IPS-15b (cell line): ENCODE measurements around the gene UBTF.

Experiments used
- H3K27me3 ChIP-seq: one replicate; pipeline ENCODE4 v1.6.1; 2013; ENCODE audit warnings: low read length; ENCODE audit not compliant: control insufficient read depth, insufficient read depth
- H3K36me3 ChIP-seq: one replicate; pipeline ENCODE4 v1.6.1; 2013; ENCODE audit warnings: low read length; ENCODE audit not compliant: control insufficient read depth, insufficient read depth
- H3K4me1 ChIP-seq: one replicate; pipeline ENCODE4 v1.6.1; 2013; ENCODE audit warnings: mild to moderate bottlenecking, low read length; ENCODE audit not compliant: control insufficient read depth, insufficient read depth
- H3K4me3 ChIP-seq: one replicate; pipeline ENCODE4 v1.5.1; 2013; ENCODE audit warnings: low read depth, low read length
- H3K9ac ChIP-seq: one replicate; pipeline ENCODE4 v1.6.1; 2013; ENCODE audit warnings: low read depth, mild to moderate bottlenecking, low read length
- H3K9me3 ChIP-seq: one replicate; pipeline ENCODE4 v1.6.1; 2013; ENCODE audit warnings: mild to moderate bottlenecking, low read length; ENCODE audit not compliant: control insufficient read depth, insufficient read depth

The UBTF gene, protein sequence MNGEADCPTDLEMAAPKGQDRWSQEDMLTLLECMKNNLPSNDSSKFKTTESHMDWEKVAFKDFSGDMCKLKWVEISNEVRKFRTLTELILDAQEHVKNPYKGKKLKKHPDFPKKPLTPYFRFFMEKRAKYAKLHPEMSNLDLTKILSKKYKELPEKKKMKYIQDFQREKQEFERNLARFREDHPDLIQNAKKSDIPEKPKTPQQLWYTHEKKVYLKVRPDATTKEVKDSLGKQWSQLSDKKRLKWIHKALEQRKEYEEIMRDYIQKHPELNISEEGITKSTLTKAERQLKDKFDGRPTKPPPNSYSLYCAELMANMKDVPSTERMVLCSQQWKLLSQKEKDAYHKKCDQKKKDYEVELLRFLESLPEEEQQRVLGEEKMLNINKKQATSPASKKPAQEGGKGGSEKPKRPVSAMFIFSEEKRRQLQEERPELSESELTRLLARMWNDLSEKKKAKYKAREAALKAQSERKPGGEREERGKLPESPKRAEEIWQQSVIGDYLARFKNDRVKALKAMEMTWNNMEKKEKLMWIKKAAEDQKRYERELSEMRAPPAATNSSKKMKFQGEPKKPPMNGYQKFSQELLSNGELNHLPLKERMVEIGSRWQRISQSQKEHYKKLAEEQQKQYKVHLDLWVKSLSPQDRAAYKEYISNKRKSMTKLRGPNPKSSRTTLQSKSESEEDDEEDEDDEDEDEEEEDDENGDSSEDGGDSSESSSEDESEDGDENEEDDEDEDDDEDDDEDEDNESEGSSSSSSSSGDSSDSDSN

DNA sequence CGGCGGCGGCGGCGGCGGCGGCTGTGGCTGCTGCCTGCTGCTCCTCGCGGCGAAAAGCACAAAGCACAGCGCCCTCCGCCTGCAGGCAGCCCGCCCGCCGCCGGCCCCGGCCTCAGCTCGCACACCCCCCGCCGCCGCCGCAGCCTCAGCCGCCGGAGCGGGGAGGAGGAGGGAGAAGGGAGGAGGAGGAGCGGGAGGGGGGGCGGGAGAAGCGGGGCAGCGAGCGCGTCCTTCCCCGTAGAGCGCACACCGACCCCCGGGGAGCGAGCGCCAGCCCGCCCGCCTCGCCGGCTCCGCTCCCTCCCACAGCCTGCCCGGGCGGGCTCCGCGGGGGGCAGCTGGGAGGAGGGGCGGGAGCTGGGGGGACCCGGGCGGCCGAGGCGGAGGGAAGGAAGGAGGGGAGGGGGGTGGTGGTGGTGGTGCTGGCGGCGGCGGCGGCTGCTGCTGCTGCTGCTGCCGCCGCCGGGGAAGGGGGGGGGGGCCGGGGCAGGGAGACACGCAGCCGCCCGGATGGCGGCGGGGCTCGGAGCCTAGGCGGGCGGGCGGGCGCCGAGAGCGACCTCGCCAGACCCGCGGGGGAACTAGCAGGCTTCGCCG, at the start of gene UBTF:
Gene UBTF (minus strand): TSS at position 60 of the 597 bp plus-strand sequence. CDS start 1,446 bp downstream, outside the sequence.
- Histone ChIP-seq H3K4me1 (peaks cover 6% of the 10 kb centered on the region), H3K36me3 (peaks cover 20% of the 10 kb centered on the region), H3K9ac (peak within 1 kb of the TSS; percentile 79), H3K27me3 (no peaks in the 10 kb centered on the region), H3K4me3 (peak within 1 kb of the TSS; percentile 79), H3K9me3 (no peaks in the 10 kb centered on the region)

- no peak overlapping the region for H3K4me3 ChIP-seq
- peaks cover 4% of the 10 kb centered on the region for H3K4me1 ChIP-seq
- H3K36me3 ChIP-seq = no peaks in the 10 kb centered on the region
- no peaks in the 10 kb centered on the region for H3K27me3 ChIP-seq
- no peaks in the 10 kb centered on the region for H3K9me3 ChIP-seq
- no peak overlapping the region for H3K9ac ChIP-seq
These were observed 49.4 kb upstream of the UBTF start for GRCh38 chr17:44268709-44269534.

DNA sequence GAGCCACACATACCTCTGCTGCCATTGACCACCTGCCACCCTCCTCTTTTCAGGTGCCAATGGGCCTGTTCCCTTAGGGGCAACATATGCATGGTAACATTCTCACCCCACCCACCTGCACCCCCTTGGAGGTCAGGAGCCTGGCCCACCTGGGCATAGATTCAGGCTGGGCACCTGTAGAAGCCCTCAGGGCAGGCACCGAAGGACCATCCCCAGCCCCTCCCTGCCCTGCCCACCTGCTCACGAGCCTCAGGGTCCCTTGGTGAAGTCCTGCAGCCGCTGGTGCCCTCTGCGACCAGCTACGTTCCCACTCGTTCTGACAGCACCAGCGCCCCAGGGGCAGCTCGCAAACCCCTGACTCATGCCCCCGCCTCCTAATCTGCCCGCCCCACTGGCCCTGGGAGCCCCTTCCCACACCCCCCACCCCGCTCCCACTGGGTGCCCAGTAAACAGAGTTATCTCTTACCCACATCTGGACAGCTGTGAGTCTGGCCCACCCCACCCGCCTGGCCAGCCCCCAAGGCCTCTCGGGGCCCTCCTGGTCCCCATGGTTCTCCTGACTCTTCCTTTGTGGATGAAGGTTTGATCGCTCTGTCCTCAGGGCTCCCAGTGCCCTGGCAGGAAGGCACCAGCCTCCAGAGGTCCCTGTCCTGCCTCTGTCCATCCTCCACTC, 48.5 kb upstream of the UBTF start, which contains the start of gene SLC4A1:
Gene SLC4A1 (minus strand): TSS at position 318 of the 673 bp plus-strand sequence. CDS start 5,269 bp downstream, outside the sequence.
- H3K9ac ChIP-seq = no peak within 1 kb of the TSS
- H3K27me3 ChIP-seq = no peaks in the 10 kb centered on the region
- no peaks in the 10 kb centered on the region for H3K4me1 ChIP-seq
- no peaks in the 10 kb centered on the region for H3K9me3 ChIP-seq
- no peak within 1 kb of the TSS for H3K4me3 ChIP-seq
- H3K36me3 ChIP-seq = no peaks in the 10 kb centered on the region

- no peak overlapping the region for H3K4me3 ChIP-seq
- H3K27me3 ChIP-seq = no peaks in the 10 kb centered on the region
- H3K4me1 ChIP-seq = no peaks in the 10 kb centered on the region
- H3K9me3 ChIP-seq = no peaks in the 10 kb centered on the region
- no peaks in the 10 kb centered on the region for H3K36me3 ChIP-seq
- no peak overlapping the region for H3K9ac ChIP-seq
These were observed 47.6 kb upstream of the UBTF start for GRCh38 chr17:44267165-44267455.

GRCh38 chr17:44266402-44267164, 47.1 kb upstream of the UBTF start:
- Histone ChIP-seq H3K9ac (no peak overlapping the region), H3K4me3 (no peak overlapping the region), H3K36me3 (no peaks in the 10 kb centered on the region), H3K4me1 (no peaks in the 10 kb centered on the region), H3K9me3 (no peaks in the 10 kb centered on the region), H3K27me3 (no peaks in the 10 kb centered on the region)

DNA sequence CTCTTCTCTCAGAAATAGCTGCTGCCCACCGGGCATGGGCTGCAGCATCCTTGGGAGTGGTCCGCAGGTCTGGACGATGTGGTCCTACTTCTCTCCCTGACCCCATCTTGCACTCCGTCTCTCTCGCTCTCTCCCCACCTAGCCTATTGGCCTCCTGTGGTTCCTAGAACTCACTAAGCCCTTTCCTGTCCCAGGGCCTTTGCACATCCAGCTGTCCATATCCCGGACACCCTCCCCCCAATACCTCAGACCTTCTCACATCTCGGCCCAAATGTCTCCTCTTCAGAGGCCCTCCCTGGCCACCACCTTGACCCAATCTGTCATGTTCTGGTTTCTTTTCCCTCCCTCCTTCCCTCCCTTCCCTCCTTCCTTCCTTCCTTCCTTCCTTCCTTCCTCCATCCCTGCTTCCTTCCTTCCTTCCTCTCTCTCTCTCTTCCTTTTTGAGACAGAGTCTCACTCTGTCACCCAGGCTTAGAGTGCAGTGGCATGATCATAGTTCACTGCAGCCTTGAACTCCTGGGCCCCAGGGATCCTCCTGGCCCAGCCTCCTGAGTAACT, 43.9 kb upstream of the UBTF start:
- H3K36me3 ChIP-seq = no peaks in the 10 kb centered on the region
- no peaks in the 10 kb centered on the region for H3K4me1 ChIP-seq
- no peak overlapping the region for H3K4me3 ChIP-seq
- H3K27me3 ChIP-seq = no peaks in the 10 kb centered on the region
- no peak overlapping the region for H3K9ac ChIP-seq
- H3K9me3 ChIP-seq = no peaks in the 10 kb centered on the region

GRCh38 chr17:44262654-44263225, 43.3 kb upstream of the UBTF start:
- H3K4me1 ChIP-seq = no peaks in the 10 kb centered on the region
- no peak overlapping the region for H3K4me3 ChIP-seq

DNA sequence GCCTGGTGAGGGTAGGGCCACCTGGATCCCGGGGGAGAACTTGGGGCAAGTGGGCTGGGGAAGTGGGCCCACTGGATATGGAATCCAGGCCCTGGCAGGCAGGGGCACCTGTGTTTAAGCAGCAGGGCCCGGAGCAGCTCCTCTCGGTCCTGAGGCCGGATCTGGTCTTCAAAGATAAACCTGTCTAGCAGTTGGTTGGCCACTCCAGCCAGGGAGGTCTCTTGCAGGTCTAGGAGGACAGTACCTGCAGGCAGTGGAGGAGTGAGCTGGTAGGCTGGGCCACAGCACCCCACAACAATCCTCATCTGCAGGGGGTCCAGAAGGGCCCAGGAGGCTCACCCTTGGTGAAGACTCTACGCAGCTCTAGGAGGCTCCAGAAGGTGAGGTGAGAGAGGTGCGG, 40.8 kb upstream of the UBTF start:
- no peaks in the 10 kb centered on the region for H3K4me1 ChIP-seq
- H3K36me3 ChIP-seq = no peaks in the 10 kb centered on the region
- no peaks in the 10 kb centered on the region for H3K27me3 ChIP-seq
- no peaks in the 10 kb centered on the region for H3K9me3 ChIP-seq
- H3K9ac ChIP-seq = no peak overlapping the region
- H3K4me3 ChIP-seq = no peak overlapping the region

More at GRCh38 chr17:44262654-44263225, 43.3 kb upstream of the UBTF start:
- H3K9ac ChIP-seq = no peak overlapping the region
- no peaks in the 10 kb centered on the region for H3K36me3 ChIP-seq
- H3K27me3 ChIP-seq = no peaks in the 10 kb centered on the region
- H3K9me3 ChIP-seq = no peaks in the 10 kb centered on the region

DNA sequence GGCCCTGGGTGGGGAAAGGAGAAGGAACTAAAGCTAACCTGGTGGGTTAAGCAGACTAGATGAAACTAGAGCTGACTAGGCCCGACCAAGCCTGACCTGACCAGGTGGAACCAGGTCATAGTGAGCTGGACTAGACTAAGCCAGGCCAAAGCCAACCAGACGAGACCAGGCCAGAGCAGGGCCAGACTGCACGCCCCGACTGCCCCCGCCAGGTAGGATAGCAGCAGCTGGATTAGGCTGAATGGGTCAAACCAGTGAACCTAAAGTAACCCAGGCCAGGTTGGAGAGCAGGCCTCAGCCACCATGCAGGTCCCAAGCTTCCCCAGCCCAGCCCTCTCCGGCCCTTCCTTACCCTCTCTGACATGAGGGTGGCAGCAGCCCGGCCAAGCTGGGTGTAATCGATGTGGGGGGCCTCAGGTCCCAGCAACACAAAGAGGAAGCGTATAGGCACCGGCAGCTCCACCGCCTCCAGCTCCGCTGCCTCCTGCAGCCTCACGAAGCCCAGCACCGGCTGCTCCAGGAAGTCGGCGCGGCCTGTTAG, 39.4 kb upstream of the UBTF start:
- Histone ChIP-seq H3K9ac (no peak overlapping the region), H3K27me3 (no peaks in the 10 kb centered on the region), H3K36me3 (no peaks in the 10 kb centered on the region), H3K9me3 (no peaks in the 10 kb centered on the region), H3K4me3 (no peak overlapping the region), H3K4me1 (no peaks in the 10 kb centered on the region)
